Endothelial cell of umbilical vein (primary cell): ENCODE measurements around the gene TIAM1.

Experiments used
- EZH2 ChIP-seq: IDR thresholded peaks from 2 replicates; pipeline ENCODE4 v1.6.1; 2012; ENCODE audit warnings: borderline replicate concordance, low read depth, mild to moderate bottlenecking, moderate library complexity, low read length, inconsistent platforms; ENCODE audit not compliant: severe bottlenecking
- JUN ChIP-seq: IDR thresholded peaks from 2 replicates; pipeline ENCODE4 v1.6.1; 2011; ENCODE audit warnings: borderline replicate concordance, low read depth; ENCODE audit not compliant: insufficient read length, insufficient read depth
- POLR2A ChIP-seq: IDR thresholded peaks from 2 replicates; pipeline ENCODE4 v1.6.1; 2012; ENCODE audit warnings: low read depth, mild to moderate bottlenecking, control low read depth, low read length
- TF ChIP-seq, protein P1 (sequence below), 2 donors: IDR thresholded peaks; 1 replicate in 1 of 2; 2 replicates in 1 of 2; pipeline ENCODE4 v1.5.1; 2011; ENCODE audit warnings: low read length in 2 of 2, mild to moderate bottlenecking in 2 of 2, moderate library complexity in 2 of 2, control low read depth in 1 of 2, inconsistent platforms in 1 of 2, low read depth in 1 of 2; ENCODE audit not compliant: insufficient read depth in 1 of 2; ENCODE audit errors: extremely low read depth in 1 of 2

DNA sequence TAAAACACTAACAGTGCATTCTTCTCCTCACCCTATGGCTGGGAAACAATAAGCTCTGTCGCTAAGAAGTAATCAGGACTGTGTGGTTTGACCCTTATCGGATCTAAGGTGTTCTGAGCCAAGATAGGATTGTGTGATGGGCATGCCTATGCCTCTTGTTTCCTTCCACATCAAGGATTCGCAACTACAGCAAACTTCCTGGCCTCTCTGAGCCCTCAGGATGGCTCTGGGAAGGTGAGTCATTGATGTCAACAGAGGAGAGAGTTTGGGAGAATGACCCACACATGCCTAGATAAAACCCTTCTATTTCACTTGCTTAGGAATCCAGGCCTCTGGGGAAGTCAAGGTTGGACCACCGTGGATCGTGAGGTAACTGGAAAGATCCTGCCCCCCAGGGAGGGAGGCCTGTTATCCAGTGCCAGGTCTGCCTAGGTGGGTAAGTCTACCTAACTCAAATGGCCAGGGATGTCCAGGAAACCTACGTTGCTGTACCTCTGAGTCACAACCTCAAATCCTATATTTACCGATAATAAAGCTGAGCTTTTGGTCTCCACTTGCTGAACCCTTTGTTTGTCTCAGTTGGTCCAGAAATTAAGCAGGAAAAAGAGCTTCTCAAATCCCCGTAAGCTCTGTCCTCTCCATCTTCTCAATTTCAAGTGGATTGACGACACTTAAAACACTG is 27.4 kb downstream of the TIAM1 start:
- TF ChIP-seq POLR2A (no peak), EZH2 (no peak), JUN (no peak)
- TF ChIP-seq, protein P1, sequence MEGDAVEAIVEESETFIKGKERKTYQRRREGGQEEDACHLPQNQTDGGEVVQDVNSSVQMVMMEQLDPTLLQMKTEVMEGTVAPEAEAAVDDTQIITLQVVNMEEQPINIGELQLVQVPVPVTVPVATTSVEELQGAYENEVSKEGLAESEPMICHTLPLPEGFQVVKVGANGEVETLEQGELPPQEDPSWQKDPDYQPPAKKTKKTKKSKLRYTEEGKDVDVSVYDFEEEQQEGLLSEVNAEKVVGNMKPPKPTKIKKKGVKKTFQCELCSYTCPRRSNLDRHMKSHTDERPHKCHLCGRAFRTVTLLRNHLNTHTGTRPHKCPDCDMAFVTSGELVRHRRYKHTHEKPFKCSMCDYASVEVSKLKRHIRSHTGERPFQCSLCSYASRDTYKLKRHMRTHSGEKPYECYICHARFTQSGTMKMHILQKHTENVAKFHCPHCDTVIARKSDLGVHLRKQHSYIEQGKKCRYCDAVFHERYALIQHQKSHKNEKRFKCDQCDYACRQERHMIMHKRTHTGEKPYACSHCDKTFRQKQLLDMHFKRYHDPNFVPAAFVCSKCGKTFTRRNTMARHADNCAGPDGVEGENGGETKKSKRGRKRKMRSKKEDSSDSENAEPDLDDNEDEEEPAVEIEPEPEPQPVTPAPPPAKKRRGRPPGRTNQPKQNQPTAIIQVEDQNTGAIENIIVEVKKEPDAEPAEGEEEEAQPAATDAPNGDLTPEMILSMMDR (IDR thresholded peaks at IDR 0.05; ENCODE audit: extremely low read depth in 1 of 2, insufficient read depth in 1 of 2, low read depth in 1 of 2, low read length in 2 of 2), result no peak
